Stimulated activated memory B cell treated with anti-CD40 and anti-IgM and Interleukin-4, amounts not matched to agents 10 μg/mL and 1 μg/mL and 100 μg/mL, for 72 hours (primary cell): Measurements from ENCODE around the gene MACROD2.

ENCODE experiments used
- ATAC-seq: fragments of 150-1000 bp; cut with Tn5 transposase; 2 replicates; pipeline ENCODE4 v1.10.0; 2021
- H3K27ac Mint-ChIP-seq: one replicate; pipeline ENCODE4 v1.8.0; 2022; ENCODE audit warnings: mild to moderate bottlenecking, mixed read lengths
- H3K27me3 Mint-ChIP-seq: one replicate; pipeline ENCODE4 v1.8.0; 2022; ENCODE audit warnings: mixed read lengths
- H3K36me3 Mint-ChIP-seq: one replicate; pipeline ENCODE4 v1.8.0; 2022; ENCODE audit warnings: mixed read lengths
- H3K4me1 Mint-ChIP-seq: one replicate; pipeline ENCODE4 v1.8.0; 2022; ENCODE audit warnings: mixed read lengths
- H3K4me3 Mint-ChIP-seq: one replicate; pipeline ENCODE4 v1.8.0; 2022; ENCODE audit warnings: mild to moderate bottlenecking, moderate library complexity, mixed read lengths
- H3K9me3 Mint-ChIP-seq: one replicate; pipeline ENCODE4 v1.8.0; 2022; ENCODE audit warnings: mixed read lengths

Gene MACROD2

GRCh38 chr20:14304472-14304871 lies 309.2 kb downstream of the MACROD2 start:
- Mint-ChIP-seq H3K9me3 (peaks cover 4% of the 10 kb centered on the region), H3K27ac (no peak overlapping the region), H3K4me1 (no peaks in the 10 kb centered on the region), H3K27me3 (no peaks in the 10 kb centered on the region), H3K4me3 (no peak overlapping the region), H3K36me3 (no peaks in the 10 kb centered on the region)
- no peak for ATAC-seq

DNA sequence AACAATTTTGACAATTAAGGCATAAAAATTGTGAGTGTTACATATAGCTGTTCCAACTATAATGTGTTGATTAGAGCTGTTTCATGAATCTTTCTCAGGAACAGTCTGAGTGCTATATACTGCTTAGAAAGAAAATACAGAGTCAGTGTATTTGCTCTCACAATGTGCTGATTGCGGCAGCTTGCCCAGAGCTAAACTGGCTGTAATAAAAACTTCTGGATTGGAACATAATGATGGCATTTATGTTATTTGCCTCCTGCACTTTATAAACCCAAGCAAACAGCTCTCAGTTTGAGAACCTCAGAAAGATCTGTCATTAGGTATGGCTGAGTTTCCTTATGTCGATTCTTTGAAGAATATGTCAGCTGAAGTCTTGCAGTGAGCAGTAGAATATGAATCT lies 312.6 kb downstream of the MACROD2 start:
- H3K4me3 Mint-ChIP-seq: no peak overlapping the region
- peaks cover 4% of the 10 kb centered on the region for H3K9me3 Mint-ChIP-seq
- no peaks in the 10 kb centered on the region for H3K36me3 Mint-ChIP-seq
- no peak for ATAC-seq
- H3K4me1 Mint-ChIP-seq: no peaks in the 10 kb centered on the region
- no peaks in the 10 kb centered on the region for H3K27me3 Mint-ChIP-seq
- H3K27ac Mint-ChIP-seq: no peak overlapping the region

GRCh38 chr20:14310977-14311627 lies 315.8 kb downstream of the MACROD2 start:
- no peaks in the 10 kb centered on the region for H3K27me3 Mint-ChIP-seq
- H3K4me1 Mint-ChIP-seq: no peaks in the 10 kb centered on the region
- no peak overlapping the region for H3K4me3 Mint-ChIP-seq
- no peaks in the 10 kb centered on the region for H3K9me3 Mint-ChIP-seq
- no peaks in the 10 kb centered on the region for H3K36me3 Mint-ChIP-seq
- H3K27ac Mint-ChIP-seq: no peak overlapping the region
- no peak for ATAC-seq

DNA sequence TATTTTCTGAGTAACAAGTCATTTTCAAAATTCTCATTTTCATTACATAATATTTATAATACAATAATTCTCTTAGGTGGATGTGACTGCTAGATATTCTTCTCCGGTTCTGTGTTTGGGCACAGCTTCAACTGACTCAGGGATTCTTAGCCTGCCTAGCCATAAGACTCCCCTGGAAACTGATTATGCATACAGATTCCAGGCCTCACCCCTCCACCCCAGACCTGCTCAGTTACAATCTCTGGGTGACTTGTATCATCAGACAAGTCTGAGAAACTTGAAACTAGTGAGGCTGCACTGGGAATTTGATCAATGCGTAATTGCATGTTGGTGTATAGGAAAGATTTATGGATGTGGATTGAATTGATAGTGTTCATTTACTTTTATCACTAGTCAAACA lies 316.7 kb downstream of the MACROD2 start:
- Mint-ChIP-seq H3K9me3 (no peaks in the 10 kb centered on the region), H3K36me3 (no peaks in the 10 kb centered on the region), H3K27me3 (no peaks in the 10 kb centered on the region), H3K4me1 (no peaks in the 10 kb centered on the region), H3K27ac (no peak overlapping the region), H3K4me3 (no peak overlapping the region)
- ATAC-seq: no peak

DNA sequence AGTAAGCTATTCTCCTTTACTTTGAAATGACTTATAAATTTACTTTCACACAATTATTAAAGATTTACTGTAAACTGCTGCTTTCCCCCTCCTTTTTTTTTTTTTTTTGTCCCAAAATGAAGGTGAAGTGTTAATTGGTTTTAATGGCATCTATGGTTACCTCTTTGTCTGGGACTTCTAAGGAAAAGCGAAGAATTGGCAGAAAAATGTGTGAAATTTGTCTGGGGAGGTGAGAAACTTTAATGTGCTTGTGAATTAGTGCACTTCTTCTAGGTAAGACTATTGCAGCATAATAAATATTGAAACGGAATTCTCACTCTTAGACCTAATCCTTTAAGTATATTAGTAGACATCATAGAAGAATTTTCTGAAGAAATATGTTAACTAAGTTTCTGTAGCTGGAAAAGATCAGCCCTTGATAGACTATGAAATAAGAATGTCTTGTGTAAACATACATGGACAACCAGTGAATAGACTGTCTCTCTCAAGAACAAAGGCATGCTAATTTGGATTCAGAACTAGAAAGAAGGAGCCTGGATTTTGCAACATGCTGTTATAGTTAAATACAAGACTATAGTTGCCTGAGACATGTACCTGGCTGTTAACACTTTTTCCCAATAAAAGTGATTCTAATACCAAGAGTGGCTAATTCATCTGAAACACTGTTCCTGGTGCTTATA lies 318.2 kb downstream of the MACROD2 start:
- ATAC-seq: no peak
- Mint-ChIP-seq H3K27ac (no peak overlapping the region), H3K9me3 (no peaks in the 10 kb centered on the region), H3K27me3 (no peaks in the 10 kb centered on the region), H3K36me3 (no peaks in the 10 kb centered on the region), H3K4me3 (no peak overlapping the region), H3K4me1 (no peaks in the 10 kb centered on the region)

- no peak for ATAC-seq
- H3K27me3 Mint-ChIP-seq: no peaks in the 10 kb centered on the region
- H3K27ac Mint-ChIP-seq: no peak overlapping the region
- H3K36me3 Mint-ChIP-seq: no peaks in the 10 kb centered on the region
- peaks cover 8% of the 10 kb centered on the region for H3K9me3 Mint-ChIP-seq
- no peak overlapping the region for H3K4me3 Mint-ChIP-seq
- no peaks in the 10 kb centered on the region for H3K4me1 Mint-ChIP-seq
Measured at GRCh38 chr20:14319704-14320103, 324.4 kb downstream of the MACROD2 start.

DNA sequence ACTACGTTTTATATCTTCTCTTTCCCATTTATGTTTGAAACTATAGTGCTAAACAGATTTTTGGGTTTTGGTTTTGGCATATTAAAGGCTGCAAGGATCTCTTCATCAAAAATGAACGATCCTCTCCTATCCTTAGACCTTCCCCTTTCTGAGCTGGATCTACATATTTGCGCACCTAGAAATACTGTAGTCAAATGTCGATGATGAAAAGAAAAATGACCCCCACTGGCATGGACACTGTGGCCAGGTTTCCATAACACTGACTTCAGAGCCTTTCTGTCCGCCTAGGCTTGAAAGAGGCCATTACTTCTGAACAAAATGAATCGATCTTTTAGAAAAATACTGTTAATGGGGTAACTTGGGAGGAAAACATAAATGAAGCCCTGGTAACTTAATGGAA lies 336.3 kb downstream of the MACROD2 start:
- no peaks in the 10 kb centered on the region for H3K36me3 Mint-ChIP-seq
- H3K9me3 Mint-ChIP-seq: no peaks in the 10 kb centered on the region
- no peaks in the 10 kb centered on the region for H3K4me1 Mint-ChIP-seq
- no peak overlapping the region for H3K27ac Mint-ChIP-seq
- no peak overlapping the region for H3K4me3 Mint-ChIP-seq
- ATAC-seq: no peak
- H3K27me3 Mint-ChIP-seq: no peaks in the 10 kb centered on the region

DNA sequence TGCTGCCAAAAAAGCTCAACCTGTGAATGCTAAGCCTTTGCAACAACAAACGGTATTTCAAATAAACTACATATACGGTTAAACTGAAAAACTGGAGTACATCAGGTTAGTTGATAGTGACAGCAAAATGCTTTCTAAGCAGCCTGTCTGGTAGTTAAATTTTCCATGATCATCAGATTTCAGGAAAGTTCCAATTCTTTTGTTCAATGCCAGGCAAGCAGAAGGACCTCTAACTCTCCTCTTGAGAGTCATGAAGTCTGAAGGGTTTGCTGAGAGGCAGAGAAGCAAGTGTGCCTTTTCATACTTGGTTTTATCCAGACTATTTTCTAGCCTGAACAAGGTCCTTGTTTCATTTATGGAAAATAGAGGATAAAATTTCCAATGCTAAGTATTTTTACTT lies 337.6 kb downstream of the MACROD2 start:
- no peak for ATAC-seq
- H3K27ac Mint-ChIP-seq: no peak overlapping the region
- no peaks in the 10 kb centered on the region for H3K9me3 Mint-ChIP-seq
- H3K27me3 Mint-ChIP-seq: no peaks in the 10 kb centered on the region
- no peaks in the 10 kb centered on the region for H3K4me1 Mint-ChIP-seq
- no peak overlapping the region for H3K4me3 Mint-ChIP-seq
- no peaks in the 10 kb centered on the region for H3K36me3 Mint-ChIP-seq

GRCh38 chr20:14333721-14334120 lies 338.4 kb downstream of the MACROD2 start:
- Mint-ChIP-seq H3K27ac (no peak overlapping the region), H3K4me3 (no peak overlapping the region), H3K27me3 (no peaks in the 10 kb centered on the region), H3K4me1 (no peaks in the 10 kb centered on the region), H3K36me3 (no peaks in the 10 kb centered on the region), H3K9me3 (no peaks in the 10 kb centered on the region)
- no peak for ATAC-seq

GRCh38 chr20:14334306-14334930 lies 339.1 kb downstream of the MACROD2 start:
- Mint-ChIP-seq H3K9me3 (no peaks in the 10 kb centered on the region), H3K27ac (no peak overlapping the region), H3K4me3 (no peak overlapping the region), H3K4me1 (no peaks in the 10 kb centered on the region), H3K36me3 (no peaks in the 10 kb centered on the region), H3K27me3 (no peaks in the 10 kb centered on the region)
- ATAC-seq: no peak

DNA sequence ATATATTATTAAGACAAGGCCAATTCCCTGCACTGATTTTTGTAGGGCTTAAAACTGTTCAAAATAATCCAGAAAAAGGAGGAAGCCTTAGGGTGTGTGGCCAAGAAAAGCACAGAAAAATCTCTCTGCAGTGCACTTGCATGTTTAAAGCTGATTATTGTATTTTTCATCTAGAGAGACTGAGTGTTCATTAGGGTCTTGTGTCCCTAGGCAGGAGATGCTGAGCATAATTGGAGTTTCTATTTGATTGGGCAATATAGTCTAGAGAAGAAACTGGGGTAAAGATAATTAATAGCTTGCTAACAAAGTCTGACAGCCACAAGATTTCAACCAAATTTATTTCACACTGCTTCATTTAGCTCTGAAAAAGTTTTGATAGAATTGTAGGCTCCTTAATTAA lies 339.7 kb downstream of the MACROD2 start:
- H3K4me3 Mint-ChIP-seq: no peak overlapping the region
- H3K4me1 Mint-ChIP-seq: no peaks in the 10 kb centered on the region
- no peak overlapping the region for H3K27ac Mint-ChIP-seq
- no peaks in the 10 kb centered on the region for H3K36me3 Mint-ChIP-seq
- ATAC-seq: no peak
- no peaks in the 10 kb centered on the region for H3K27me3 Mint-ChIP-seq
- no peaks in the 10 kb centered on the region for H3K9me3 Mint-ChIP-seq

- ATAC-seq: no peak
- Mint-ChIP-seq H3K36me3 (no peaks in the 10 kb centered on the region), H3K27ac (no peak overlapping the region), H3K9me3 (no peaks in the 10 kb centered on the region), H3K27me3 (no peaks in the 10 kb centered on the region), H3K4me3 (no peak overlapping the region), H3K4me1 (no peaks in the 10 kb centered on the region)
Measured at GRCh38 chr20:14336686-14337085, 341.4 kb downstream of the MACROD2 start.

GRCh38 chr20:14337400-14338171 lies 342.3 kb downstream of the MACROD2 start, which contains the start of gene FLRT3:
TSS of gene FLRT3 (minus strand) at chr20:14337612. CDS start at chr20:14327506, 10,106 bp downstream.
- peak; percentile 77 for ATAC-seq
- Mint-ChIP-seq H3K4me3 (peak within 1 kb of the TSS; percentile 47), H3K27ac (no peak within 1 kb of the TSS), H3K4me1 (no peaks in the 10 kb centered on the region), H3K9me3 (no peaks in the 10 kb centered on the region), H3K36me3 (no peaks in the 10 kb centered on the region), H3K27me3 (no peaks in the 10 kb centered on the region)

DNA sequence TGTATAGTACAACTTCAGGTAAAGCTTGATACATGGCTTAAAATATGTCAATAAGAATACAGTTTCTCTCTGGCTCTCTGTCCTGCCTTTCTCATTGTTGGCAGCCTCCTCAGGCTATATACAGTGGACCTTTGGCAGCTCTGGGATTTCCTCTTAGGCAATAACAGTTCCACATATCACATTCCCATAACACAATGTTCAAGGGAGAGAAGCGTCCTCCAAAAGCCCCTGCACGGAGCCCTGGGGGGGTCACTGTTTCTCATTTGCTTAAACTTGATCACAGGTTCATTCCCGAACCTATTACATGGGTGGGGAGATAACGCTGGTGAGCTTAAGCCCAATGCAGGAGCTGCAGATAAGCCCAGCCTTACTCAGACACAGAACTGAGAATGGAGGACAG lies 346.5 kb downstream of the MACROD2 start:
- no peaks in the 10 kb centered on the region for H3K27me3 Mint-ChIP-seq
- no peaks in the 10 kb centered on the region for H3K9me3 Mint-ChIP-seq
- ATAC-seq: no peak
- no peaks in the 10 kb centered on the region for H3K4me1 Mint-ChIP-seq
- no peak overlapping the region for H3K27ac Mint-ChIP-seq
- H3K36me3 Mint-ChIP-seq: no peaks in the 10 kb centered on the region
- no peak overlapping the region for H3K4me3 Mint-ChIP-seq

GRCh38 chr20:14342918-14343317 lies 347.6 kb downstream of the MACROD2 start:
- Mint-ChIP-seq H3K9me3 (no peaks in the 10 kb centered on the region), H3K27me3 (no peaks in the 10 kb centered on the region), H3K4me3 (no peak overlapping the region), H3K4me1 (no peaks in the 10 kb centered on the region), H3K27ac (no peak overlapping the region), H3K36me3 (no peaks in the 10 kb centered on the region)
- no peak for ATAC-seq
